Ascending aorta (tissue), 2 donors: ENCODE measurements around the gene FAM43A. TPM values are rescaled to one million over a fixed set of nuclear protein-coding genes. Genes with fewer than 3 reads are reported as not detected.
A peak's percentile ranks its signal among the peaks of the same experiment; 100 is the strongest.

Source experiments
- DNase-seq, 2 donors: peaks; one replicate each; pipeline ENCODE4 v3.0.0-alpha.2; 2019; ENCODE audit warnings: low spot score in 2 of 2
- H3K27ac ChIP-seq, 2 donors: fragments of 200-600 bp; sonication (generic); one replicate each; pipeline ENCODE4 v1.5.1; 2016 to 2017; ENCODE audit warnings: mild to moderate bottlenecking in 1 of 2
- H3K27me3 ChIP-seq: fragments of 200-600 bp; sonication (generic); one replicate; pipeline ENCODE4 v1.5.1; 2017
- H3K36me3 ChIP-seq, 2 donors: fragments of 200-600 bp; sonication (generic); one replicate each; pipeline ENCODE4 v1.5.1; 2016
- H3K4me1 ChIP-seq, 2 donors: fragments of 200-600 bp; sonication (generic); one replicate each; pipeline ENCODE4 v1.5.1; 2016 to 2017; ENCODE audit warnings: mild to moderate bottlenecking in 1 of 2
- H3K4me3 ChIP-seq, 2 donors: fragments of 200-600 bp; sonication (generic); one replicate each; pipeline ENCODE4 v1.5.1; 2016 to 2017; ENCODE audit warnings: mild to moderate bottlenecking in 1 of 2
- H3K9me3 ChIP-seq, 2 donors: fragments of 200-600 bp; sonication (generic); one replicate each; pipeline ENCODE4 v1.5.1; 2016
- CTCF ChIP-seq, 3 experiments: fragments of 200-600 bp in 2 of 3; fragments of 450-650 bp in 1 of 3; sonication (generic) in 2 of 3; IDR thresholded peaks; one replicate each; pipeline ENCODE4 v1.5.1; 2016 to 2019; ENCODE audit warnings: antibody characterized with exemption in 3 of 3, mild to moderate bottlenecking in 1 of 3, moderate library complexity in 1 of 3
- intact Hi-C: fragments of 100-400 bp; cut with DNase I; formaldehyde crosslinking; loops from one replicate; pipeline ENCODE4 v1.15.1; 2023
- total RNA-seq: library from RNA; depleted of rRNA; stranded (reverse); fragments of >200 nt; gene quantifications from one replicate; pipeline ENCODE4 v1.1.0, GENCODE V29; 2016

The FAM43A gene
- total RNA-seq, 1 donor from 2014 or later = 53.9 TPM

- Histone ChIP-seq H3K36me3 (peaks cover 0 to 18% of the 10 kb centered on the region in 2 donors), H3K4me3 (peak within 1 kb of the TSS; percentile 80 to 96), H3K27me3 (no peaks in the 10 kb centered on the region), H3K9me3 (no peaks in the 10 kb centered on the region), H3K4me1 (peaks cover 0 to 10% of the 10 kb centered on the region in 2 donors), H3K27ac (peak within 1 kb of the TSS; percentile 83 to 89)
- no peak for TF ChIP-seq CTCF (IDR thresholded peaks at IDR 0.05)
- DNase-seq = peak; percentile 44 to 95
- intact Hi-C loops = loop anchor here (2.0 to 5.0 kb wide), 4 partner anchors 15 to 870 kb away; partner anchors contain the start of genes ACAP2, PPP1R2 and XXYLT1
Observed at GRCh38 chr3:194671900-194672808, 13.5 kb upstream of the FAM43A start, which contains the start of gene LSG1. Gene LSG1, minus strand, starts transcription at chr3:194672191. Its CDS starts 29 bp downstream, at chr3:194672162.

GRCh38 chr3:194672876-194673275, 12.8 kb upstream of the FAM43A start:
- H3K27ac ChIP-seq = peak overlapping the region; percentile 83 to 89
- H3K27me3 ChIP-seq = no peaks in the 10 kb centered on the region
- peaks cover 0 to 18% of the 10 kb centered on the region in 2 donors for H3K36me3 ChIP-seq
- intact Hi-C loops = loop anchor here (2.0 to 5.0 kb wide), 4 partner anchors 14 to 869 kb away; partner anchors contain the start of genes ACAP2, PPP1R2 and XXYLT1
- no peaks in the 10 kb centered on the region for H3K9me3 ChIP-seq
- peaks cover 0 to 10% of the 10 kb centered on the region in 2 donors for H3K4me1 ChIP-seq
- no peak for DNase-seq
- H3K4me3 ChIP-seq = peak overlapping the region; percentile 80 to 96
- TF ChIP-seq CTCF (IDR thresholded peaks at IDR 0.05) = no peak

GRCh38 chr3:194673761-194674160, 11.9 kb upstream of the FAM43A start:
- H3K4me3 ChIP-seq = no peak overlapping the region
- intact Hi-C loops = loop anchor here (2.0 to 5.0 kb wide), 4 partner anchors 13 to 869 kb away; partner anchors contain the start of genes ACAP2, PPP1R2 and XXYLT1
- TF ChIP-seq CTCF (IDR thresholded peaks at IDR 0.05) = no peak
- peaks cover 0 to 10% of the 10 kb centered on the region in 2 donors for H3K4me1 ChIP-seq
- H3K36me3 ChIP-seq = peaks cover 0 to 10% of the 10 kb centered on the region in 2 donors
- no peak overlapping the region for H3K27ac ChIP-seq
- no peaks in the 10 kb centered on the region for H3K27me3 ChIP-seq
- DNase-seq = no peak
- no peaks in the 10 kb centered on the region for H3K9me3 ChIP-seq

GRCh38 chr3:194675081-194675640, 10.5 kb upstream of the FAM43A start:
- no peaks in the 10 kb centered on the region for H3K9me3 ChIP-seq
- intact Hi-C loops = no loop called here
- H3K4me1 ChIP-seq = peaks cover 0 to 10% of the 10 kb centered on the region in 2 donors
- H3K36me3 ChIP-seq = no peaks in the 10 kb centered on the region
- H3K4me3 ChIP-seq = no peak overlapping the region
- no peak for TF ChIP-seq CTCF (IDR thresholded peaks at IDR 0.05)
- no peak overlapping the region for H3K27ac ChIP-seq
- no peaks in the 10 kb centered on the region for H3K27me3 ChIP-seq
- DNase-seq = no peak

- intact Hi-C loops = no loop called here
- no peaks in the 10 kb centered on the region for H3K27me3 ChIP-seq
- no peaks in the 10 kb centered on the region for H3K36me3 ChIP-seq
- TF ChIP-seq CTCF (IDR thresholded peaks at IDR 0.05) = no peak
- no peak for DNase-seq
- H3K4me3 ChIP-seq = no peak overlapping the region
- no peak overlapping the region for H3K27ac ChIP-seq
- peaks cover 0 to 7% of the 10 kb centered on the region in 2 donors for H3K4me1 ChIP-seq
- H3K9me3 ChIP-seq = no peaks in the 10 kb centered on the region
Observed at GRCh38 chr3:194675680-194676079, 10.0 kb upstream of the FAM43A start.
